Panc1 (cell line): ENCODE data around the gene PCNT. TPM values are rescaled to one million over a fixed set of nuclear protein-coding genes. Genes with fewer than 3 reads are reported as not detected.

Source experiments
- ATAC-seq: fragments of 200-7000 bp; cut with Tn5 transposase; 2 replicates; pipeline ENCODE4 v1.9.1; 2020; ENCODE audit warnings: mild to moderate bottlenecking, moderate library complexity
- BruUV-seq: library from RNA; stranded (reverse); fragments of 400-500 nt; replicated peaks from 2 replicates; lab custom pipeline; 2021; lab: Mats Ljungman, UMichigan
- CTCF ChIA-PET: fragments of 300-600 bp; sonication (Branson Sonifier 250); formaldehyde crosslinking; loops from one replicate; lab custom pipeline; 2022; ENCODE audit warnings: antibody characterized with exemption; lab: Charles Lee
- POLR2A ChIA-PET: fragments of 300-600 bp; sonication (Branson Sonifier 250); formaldehyde crosslinking; loops from one replicate; lab custom pipeline; 2022; ENCODE audit warnings: antibody characterized with exemption; lab: Charles Lee
- DNase-seq: peaks from one replicate; pipeline ENCODE4 v3.0.0-alpha.2; 2010; ENCODE audit warnings: low read depth, low spot score
- H3K27ac ChIP-seq: 2 replicates; pipeline ENCODE4 v1.5.1; 2011; ENCODE audit warnings: mild to moderate bottlenecking, low read length, inconsistent platforms
- H3K27me3 ChIP-seq: fragments of 200-500 bp; sonication (Bioruptor generic); 2 replicates; pipeline ENCODE4 v1.6.0; 2014; ENCODE audit warnings: low read length, inconsistent platforms; ENCODE audit not compliant: control insufficient read depth, insufficient read depth
- H3K36me3 ChIP-seq: fragments of 200-500 bp; sonication (Bioruptor generic); 2 replicates; pipeline ENCODE4 v1.5.1; 2014; ENCODE audit warnings: inconsistent platforms, mild to moderate bottlenecking, low read length, moderate library complexity; ENCODE audit not compliant: control insufficient read depth, insufficient read depth
- H3K4me1 ChIP-seq: 2 replicates; pipeline ENCODE4 v1.5.1; 2011; ENCODE audit warnings: inconsistent platforms, mild to moderate bottlenecking, low read length, moderate library complexity; ENCODE audit not compliant: control insufficient read depth, insufficient read depth
- H3K4me3 ChIP-seq, 2 experiments: 2 replicates each; pipeline ENCODE4 v1.5.1; 2011 to 2012; ENCODE audit warnings: low read depth in 2 of 2, low read length in 2 of 2, mild to moderate bottlenecking in 2 of 2, inconsistent platforms in 1 of 2, moderate library complexity in 1 of 2
- H3K9me3 ChIP-seq: fragments of 200-500 bp; sonication (Bioruptor generic); 2 replicates; pipeline ENCODE4 v1.5.1; 2014; ENCODE audit warnings: low read depth, mild to moderate bottlenecking, inconsistent platforms, low read length, moderate library complexity; ENCODE audit not compliant: control insufficient read depth, insufficient read depth
- POLR2AphosphoS5 ChIP-seq: IDR thresholded peaks from 2 replicates; pipeline ENCODE4 v1.6.1; 2012; ENCODE audit warnings: mild to moderate bottlenecking, low read depth, low read length, moderate library complexity
- REST ChIP-seq, 2 experiments: IDR thresholded peaks; 2 replicates each; pipeline ENCODE4 v1.6.1; 2011 to 2012; ENCODE audit warnings: low read depth in 2 of 2, control low read depth in 1 of 2, low read length in 1 of 2, mild to moderate bottlenecking in 1 of 2, moderate library complexity in 1 of 2; ENCODE audit not compliant: insufficient read depth in 1 of 2
- SIN3A ChIP-seq: IDR thresholded peaks from 2 replicates; pipeline ENCODE4 v1.6.1; 2012; ENCODE audit warnings: low read depth, mild to moderate bottlenecking, low read length, moderate library complexity, borderline replicate concordance; ENCODE audit not compliant: insufficient read depth
- TCF7L2 ChIP-seq: IDR thresholded peaks from 2 replicates; pipeline ENCODE4 v1.6.1; 2011; ENCODE audit warnings: mild to moderate bottlenecking, low read depth, low read length, inconsistent platforms
- in situ Hi-C: cut with HindIII; loops from 2 replicates; pipeline ENCODE4 v1.10.0; 2016; ENCODE audit warnings: low sequenced_read_pairs, low pct_unique_long_range_greater_than_20kb
- intact Hi-C: fragments of 100-400 bp; cut with micrococcal nuclease; formaldehyde crosslinking; loops from one replicate; pipeline ENCODE4 v1.10.0; 2022; ENCODE audit not compliant: unreplicated experiment
- total RNA-seq: library from RNA; stranded (reverse); gene quantifications from one replicate; pipeline ENCODE4 v1.2.1, GENCODE V29; 2021; ENCODE audit not compliant: unreplicated experiment
- TF ChIP-seq, protein P1 (sequence below): fragments of 450-650 bp; IDR thresholded peaks from 2 replicates; pipeline ENCODE4 v1.5.1; 2017; ENCODE audit warnings: mild to moderate bottlenecking

PCNT gene
- total RNA-seq, 1 experiment from 2014 or later = 44.3 TPM

DNA sequence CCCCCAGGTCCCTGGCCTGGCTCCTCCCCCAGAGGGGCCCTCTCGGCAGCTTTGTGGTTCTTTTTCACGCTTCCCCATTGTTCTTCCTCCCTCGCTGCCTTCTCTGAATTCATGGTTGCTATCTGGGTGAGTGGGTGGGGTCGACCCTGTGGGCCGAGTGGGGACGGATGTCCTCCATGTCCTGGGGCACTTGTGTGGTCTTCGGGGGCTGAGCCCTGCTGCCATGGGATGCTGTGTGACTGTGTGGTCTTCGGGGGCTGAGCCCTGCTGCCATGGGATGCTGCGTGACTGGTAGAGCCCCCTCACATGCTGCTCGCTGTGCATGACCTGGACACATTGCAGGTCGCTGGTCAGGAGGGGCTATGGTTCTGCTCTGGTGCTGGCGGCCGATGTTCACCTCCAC lies 113.1 kb downstream of the PCNT start:
- H3K36me3 ChIP-seq = peaks cover 3% of the 10 kb centered on the region; the same call in 1 of the 2 replicates
- POLR2A ChIA-PET = no interaction called here
- intact Hi-C loops (no loop called here), in situ Hi-C loops (no loop called here)
- no peak overlapping the region for H3K4me3 ChIP-seq
- BruUV-seq = no TSS peak
- no peaks in the 10 kb centered on the region for H3K9me3 ChIP-seq
- no peaks in the 10 kb centered on the region for H3K4me1 ChIP-seq
- DNase-seq = no peak
- CTCF ChIA-PET = no interaction called here
- no peak for ATAC-seq
- H3K27me3 ChIP-seq = no peaks in the 10 kb centered on the region
- no peak overlapping the region for H3K27ac ChIP-seq
- TF ChIP-seq POLR2AphosphoS5 (no peak), REST (IDR thresholded peaks at IDR 0.05; ENCODE audit: insufficient read depth in 1 of 2, low read depth in 2 of 2, low read length in 1 of 2) (no peak), TCF7L2 (no peak), SIN3A (no peak)
- TF ChIP-seq, protein P1, sequence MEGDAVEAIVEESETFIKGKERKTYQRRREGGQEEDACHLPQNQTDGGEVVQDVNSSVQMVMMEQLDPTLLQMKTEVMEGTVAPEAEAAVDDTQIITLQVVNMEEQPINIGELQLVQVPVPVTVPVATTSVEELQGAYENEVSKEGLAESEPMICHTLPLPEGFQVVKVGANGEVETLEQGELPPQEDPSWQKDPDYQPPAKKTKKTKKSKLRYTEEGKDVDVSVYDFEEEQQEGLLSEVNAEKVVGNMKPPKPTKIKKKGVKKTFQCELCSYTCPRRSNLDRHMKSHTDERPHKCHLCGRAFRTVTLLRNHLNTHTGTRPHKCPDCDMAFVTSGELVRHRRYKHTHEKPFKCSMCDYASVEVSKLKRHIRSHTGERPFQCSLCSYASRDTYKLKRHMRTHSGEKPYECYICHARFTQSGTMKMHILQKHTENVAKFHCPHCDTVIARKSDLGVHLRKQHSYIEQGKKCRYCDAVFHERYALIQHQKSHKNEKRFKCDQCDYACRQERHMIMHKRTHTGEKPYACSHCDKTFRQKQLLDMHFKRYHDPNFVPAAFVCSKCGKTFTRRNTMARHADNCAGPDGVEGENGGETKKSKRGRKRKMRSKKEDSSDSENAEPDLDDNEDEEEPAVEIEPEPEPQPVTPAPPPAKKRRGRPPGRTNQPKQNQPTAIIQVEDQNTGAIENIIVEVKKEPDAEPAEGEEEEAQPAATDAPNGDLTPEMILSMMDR = no peak

GRCh38 chr21:46437511-46437910 lies 113.6 kb downstream of the PCNT start:
- no peak overlapping the region for H3K27ac ChIP-seq
- no peak overlapping the region for H3K4me3 ChIP-seq
- no TSS peak for BruUV-seq
- ChIA-PET CTCF (no interaction called here), POLR2A (no interaction called here)
- ATAC-seq (no peak), DNase-seq (no peak)
- no peaks in the 10 kb centered on the region for H3K4me1 ChIP-seq
- intact Hi-C loops (no loop called here), in situ Hi-C loops (no loop called here)
- H3K36me3 ChIP-seq = peaks cover 3% of the 10 kb centered on the region; the same call in 1 of the 2 replicates
- H3K27me3 ChIP-seq = no peaks in the 10 kb centered on the region
- no peaks in the 10 kb centered on the region for H3K9me3 ChIP-seq
- TF ChIP-seq TCF7L2 (no peak), POLR2AphosphoS5 (no peak), SIN3A (no peak), REST (IDR thresholded peaks at IDR 0.05; ENCODE audit: insufficient read depth in 1 of 2, low read depth in 2 of 2, low read length in 1 of 2) (no peak)
- TF ChIP-seq, protein P1 = no peak
